Upper lobe of left lung (tissue), 6 donors: ENCODE measurements around the gene STAB2. TPM values are rescaled to one million over a fixed set of nuclear protein-coding genes. Genes with fewer than 3 reads are reported as not detected.
"Not testable (repeated sequence)": the region's sequence is repeated elsewhere in the genome, so short reads cannot be mapped to it uniquely, and the experiment has no call there.

Experiments
- ATAC-seq, 2 donors: fragments of 200-7000 bp; cut with Tn5 transposase; one replicate each; pipeline ENCODE4 v1.9.1; 2022; ENCODE audit warnings: mild to moderate bottlenecking in 2 of 2, moderate library complexity in 2 of 2; ENCODE audit not compliant: low FRiP score in 2 of 2
- DNase-seq, 2 donors: peaks; one replicate each; pipeline ENCODE4 v3.0.0-alpha.2; 2019 to 2020
- H3K27ac ChIP-seq, 4 donors: fragments of 200-600 bp; sonication (generic); one replicate each; pipeline ENCODE4 v1.5.1; 2016 to 2019
- H3K27me3 ChIP-seq, 4 donors: fragments of 200-600 bp; sonication (generic); one replicate each; pipeline ENCODE4 v1.5.1; 2017 to 2019
- H3K36me3 ChIP-seq, 4 donors: fragments of 200-600 bp; sonication (generic); one replicate each; pipeline ENCODE4 v1.5.1; 2016 to 2019
- H3K4me1 ChIP-seq, 4 donors: fragments of 200-600 bp; sonication (generic); one replicate each; pipeline ENCODE4 v1.5.1; 2018 to 2019
- H3K4me3 ChIP-seq, 4 donors: fragments of 200-600 bp; sonication (generic); one replicate each; pipeline ENCODE4 v1.5.1; 2017 to 2019; ENCODE audit warnings: mild to moderate bottlenecking in 2 of 4, moderate library complexity in 1 of 4
- H3K9me3 ChIP-seq, 4 donors: fragments of 200-600 bp; sonication (generic); one replicate each; pipeline ENCODE4 v1.5.1; 2018 to 2019
- CTCF ChIP-seq, 6 experiments: fragments of 450-650 bp in 4 of 6; fragments of 200-600 bp in 2 of 6; sonication (generic) in 2 of 6; IDR thresholded peaks; one replicate each; pipeline ENCODE4 v1.5.1; 2016 to 2019; ENCODE audit warnings: antibody characterized with exemption in 6 of 6
- EP300 ChIP-seq, 4 donors: sonication (generic); formaldehyde crosslinking; IDR thresholded peaks; one replicate each; pipeline ENCODE4 v1.5.1; 2017; ENCODE audit warnings: antibody characterized with exemption in 4 of 4, control low read depth in 2 of 4
- POLR2A ChIP-seq, 4 donors: fragments of 450-650 bp; IDR thresholded peaks; one replicate each; pipeline ENCODE4 v1.5.1; 2016 to 2017; ENCODE audit warnings: antibody characterized with exemption in 4 of 4, mild to moderate bottlenecking in 2 of 4
- POLR2AphosphoS5 ChIP-seq, 2 donors: sonication (generic); formaldehyde crosslinking; IDR thresholded peaks; one replicate each; pipeline ENCODE4 v1.5.1; 2017; ENCODE audit warnings: antibody characterized with exemption in 2 of 2
- WGBS, 2 donors: methylation state at CpG; one replicate each; pipeline ENCODE4 v1.1.5; 2017 to 2018; 5-methylcytosine and 5-hydroxymethylcytosine counted together
- total RNA-seq, 6 donors: library from RNA; depleted of rRNA in 4 of 6; stranded (reverse); fragments of >200 nt in 4 of 6; gene quantifications; one replicate each; pipeline versions ENCODE4 v1.1.0 to v1.2.1, GENCODE V29; 2016 to 2021
- donor health status: DM: no; HTN: no; CAD: no; lungs with moderate emphysema.
- donor health status: DM: no; HTN: yes; CAD: no; lungs with severe emphysema.

The STAB2 gene
- total RNA-seq, 6 donors from 2014 or later, result 0.10 to 2.4 (median 0.22) TPM; not detected in 1

GRCh38 chr12:103806803-103807202 lies 219.7 kb downstream of the STAB2 start:
- no peak for DNase-seq

GRCh38 chr12:103807561-103808238 lies 220.6 kb downstream of the STAB2 start:
- no peaks in the 10 kb centered on the region for H3K27me3 ChIP-seq
- no peak overlapping the region for H3K4me3 ChIP-seq
- H3K27ac ChIP-seq, result peak overlapping the region in 2 of 4 donors; percentile 12 to 32
- 87 to 93% methylated on average over 9 of the region's 9 CpGs for WGBS, 2 donors
- H3K9me3 ChIP-seq, result no peaks in the 10 kb centered on the region
- no peak for TF ChIP-seq CTCF (IDR thresholded peaks at IDR 0.05)
- no peak for TF ChIP-seq EP300 (IDR thresholded peaks at IDR 0.05)
- no peak for TF ChIP-seq POLR2A (IDR thresholded peaks at IDR 0.05)
- TF ChIP-seq POLR2AphosphoS5 (IDR thresholded peaks at IDR 0.05), result no peak
- no peaks in the 10 kb centered on the region for H3K36me3 ChIP-seq
- no peak for DNase-seq
- H3K4me1 ChIP-seq, result peaks cover 7 to 16% (median 10%) of the 10 kb centered on the region in 4 donors
- ATAC-seq, result no peak

More at GRCh38 chr12:103806803-103807202, 219.7 kb downstream of the STAB2 start:
- Histone ChIP-seq H3K4me3 (no peak overlapping the region), H3K27me3 (no peaks in the 10 kb centered on the region), H3K4me1 (peaks cover 7 to 16% (median 10%) of the 10 kb centered on the region in 4 donors), H3K36me3 (no peaks in the 10 kb centered on the region), H3K9me3 (no peaks in the 10 kb centered on the region), H3K27ac (peak overlapping the region in 3 of 4 donors; percentile 7 to 32 (median 12))
- 65 to 84% methylated on average over 4 of the region's 4 CpGs for WGBS, 2 donors
- ATAC-seq, result peak in 1 of 2 donors; percentile 63
- TF ChIP-seq CTCF (IDR thresholded peaks at IDR 0.05) (no peak), EP300 (IDR thresholded peaks at IDR 0.05) (no peak), POLR2A (IDR thresholded peaks at IDR 0.05) (no peak), POLR2AphosphoS5 (IDR thresholded peaks at IDR 0.05) (no peak)

GRCh38 chr12:103808239-103808880 lies 221.3 kb downstream of the STAB2 start:
- ATAC-seq (no peak), DNase-seq (no peak)
- no peaks in the 10 kb centered on the region for H3K27me3 ChIP-seq
- H3K4me3 ChIP-seq, result no peak overlapping the region
- H3K4me1 ChIP-seq, result peaks cover 7 to 16% (median 10%) of the 10 kb centered on the region in 4 donors
- no peak overlapping the region for H3K27ac ChIP-seq
- WGBS, 2 donors, result 92 to 95% methylated on average over 6 of the region's 6 CpGs
- no peaks in the 10 kb centered on the region for H3K9me3 ChIP-seq
- H3K36me3 ChIP-seq, result no peaks in the 10 kb centered on the region
- TF ChIP-seq EP300 (IDR thresholded peaks at IDR 0.05) (no peak), POLR2A (IDR thresholded peaks at IDR 0.05) (no peak), POLR2AphosphoS5 (IDR thresholded peaks at IDR 0.05) (no peak), CTCF (IDR thresholded peaks at IDR 0.05) (no peak)

- no peak for TF ChIP-seq EP300 (IDR thresholded peaks at IDR 0.05)
- TF ChIP-seq POLR2AphosphoS5 (IDR thresholded peaks at IDR 0.05), result no peak
- TF ChIP-seq CTCF (IDR thresholded peaks at IDR 0.05), result no peak
- no peak for TF ChIP-seq POLR2A (IDR thresholded peaks at IDR 0.05)
- H3K27me3 ChIP-seq, result no peaks in the 10 kb centered on the region
- H3K9me3 ChIP-seq, result no peaks in the 10 kb centered on the region
- no peak overlapping the region for H3K4me3 ChIP-seq
- 76 to 77% methylated on average over 4 of the region's 4 CpGs for WGBS, 2 donors
- ATAC-seq (no peak), DNase-seq (no peak)
- H3K36me3 ChIP-seq, result no peaks in the 10 kb centered on the region
- H3K4me1 ChIP-seq, result peaks cover 7 to 16% (median 10%) of the 10 kb centered on the region in 4 donors
- H3K27ac ChIP-seq, result no peak overlapping the region
These were observed 222.1 kb downstream of the STAB2 start for GRCh38 chr12:103809154-103809553.

GRCh38 chr12:103809639-103810038 lies 222.6 kb downstream of the STAB2 start:
- not testable (repeated sequence) for DNase-seq
- H3K4me1 ChIP-seq, result peaks cover 6 to 15% (median 8%) of the 10 kb centered on the region in 4 donors
- WGBS, 2 donors, result 84 to 90% methylated on average over 7 of the region's 7 CpGs

More at GRCh38 chr12:103809639-103810038, 222.6 kb downstream of the STAB2 start:
- ATAC-seq, H3K36me3 ChIP-seq, H3K9me3 ChIP-seq, H3K27ac ChIP-seq, H3K4me3 ChIP-seq, H3K27me3 ChIP-seq: not testable (repeated sequence)
